Endodermal cell (in vitro differentiated cells): Measurements from ENCODE around the gene MAP4K3. TPM values are rescaled to one million over a fixed set of nuclear protein-coding genes. Genes with fewer than 3 reads are reported as not detected.

Source experiments
- DNase-seq: peaks from one replicate; pipeline ENCODE4 v3.0.0-alpha.2; 2017
- H3K27ac ChIP-seq: 2 replicates; pipeline ENCODE4 v1.5.1; 2013; ENCODE audit warnings: mild to moderate bottlenecking, low read depth, low read length, moderate library complexity
- H3K27me3 ChIP-seq: 2 replicates; pipeline ENCODE4 v1.6.1; 2013; ENCODE audit warnings: mild to moderate bottlenecking, low read length, moderate library complexity; ENCODE audit not compliant: insufficient read depth, control insufficient read depth, poor library complexity, severe bottlenecking
- H3K36me3 ChIP-seq: 2 replicates; pipeline ENCODE4 v1.7.0; 2013; ENCODE audit warnings: mild to moderate bottlenecking, low read length, moderate library complexity; ENCODE audit not compliant: control insufficient read depth, insufficient read depth
- H3K4me1 ChIP-seq: one replicate; pipeline ENCODE4 v1.7.0; 2013; ENCODE audit warnings: low read length; ENCODE audit not compliant: control insufficient read depth, insufficient read depth
- H3K4me3 ChIP-seq: 2 replicates; pipeline ENCODE4 v1.5.1; 2013; ENCODE audit warnings: mild to moderate bottlenecking, low read length, moderate library complexity
- H3K9ac ChIP-seq: 2 replicates; pipeline ENCODE4 v1.6.1; 2013; ENCODE audit warnings: mild to moderate bottlenecking, low read length, moderate library complexity; ENCODE audit not compliant: poor library complexity, severe bottlenecking; ENCODE audit errors: extremely low read depth
- H3K9me3 ChIP-seq: 2 replicates; pipeline ENCODE4 v1.6.1; 2013; ENCODE audit warnings: mild to moderate bottlenecking, low read length, moderate library complexity; ENCODE audit not compliant: control insufficient read depth
- H3K27ac Mint-ChIP-seq: 2 replicates; pipeline ENCODE4 v1.8.0; 2020; ENCODE audit warnings: mixed read lengths
- H3K27me3 Mint-ChIP-seq: 2 replicates; pipeline ENCODE4 v1.8.0; 2021; ENCODE audit warnings: mild to moderate bottlenecking, mixed read lengths; ENCODE audit not compliant: insufficient read depth
- H3K36me3 Mint-ChIP-seq: 2 replicates; pipeline ENCODE4 v1.8.0; 2020; ENCODE audit warnings: low read depth, mixed read lengths
- H3K4me1 Mint-ChIP-seq: 2 replicates; pipeline ENCODE4 v1.8.0; 2020; ENCODE audit warnings: mixed read lengths
- H3K4me3 Mint-ChIP-seq: 2 replicates; pipeline ENCODE4 v1.8.0; 2020; ENCODE audit warnings: mild to moderate bottlenecking, moderate library complexity, mixed read lengths
- H3K9me3 Mint-ChIP-seq: 2 replicates; pipeline ENCODE4 v1.8.0; 2020; ENCODE audit warnings: mild to moderate bottlenecking, mixed read lengths
- CTCF ChIP-seq: fragments of 200-600 bp; sonication (generic); conservative IDR thresholded peaks from 2 replicates; pipeline ENCODE4 v1.5.0; 2021; ENCODE audit warnings: antibody characterized with exemption, mild to moderate bottlenecking
- WGBS, 2 experiments: methylation state at CpG; one replicate each; pipeline versions ENCODE4 v1.1.5 to v1.1.7; 2013; ENCODE audit warnings: missing lambda C conversion rate in 2 of 2, mixed read lengths in 1 of 2; ENCODE audit not compliant: insufficient coverage in 1 of 2, insufficient read length in 1 of 2; 5-methylcytosine and 5-hydroxymethylcytosine counted together
- total RNA-seq, 2 donors: library from RNA; stranded (reverse); fragmentation: NEBNext Ultra II Directional in 1 of 2; extraction: Animal tissue kit (Norgen Biotek cat#: 25700) in 1 of 2; gene quantifications; 2 replicates in 1 of 2; 3 replicates in 1 of 2; pipeline ENCODE4 v1.2.1, GENCODE V29; 2021

MAP4K3 gene
- total RNA-seq, 2 donors from 2014 or later: 39.1 to 45.5 TPM

- Mint-ChIP-seq H3K4me1 (no peaks in the 10 kb centered on the region), H3K4me3 (no peak overlapping the region), H3K9me3 (peaks cover 41% of the 10 kb centered on the region), H3K36me3 (peaks cover 61% of the 10 kb centered on the region), H3K27me3 (no peaks in the 10 kb centered on the region), H3K27ac (no peak overlapping the region)
- WGBS, 2 experiments: no CpG with 5 or more reads among the region's 1 CpG
- Histone ChIP-seq H3K4me1 (no peaks in the 10 kb centered on the region), H3K4me3 (no peak overlapping the region), H3K9ac (no peak overlapping the region), H3K27me3 (no peaks in the 10 kb centered on the region), H3K36me3 (peaks cover 36% of the 10 kb centered on the region), H3K9me3 (peaks cover 48% of the 10 kb centered on the region), H3K27ac (no peak overlapping the region)
- TF ChIP-seq CTCF: no peak
- no peak for DNase-seq
Observed at GRCh38 chr2:39356922-39357639, 80.0 kb downstream of the MAP4K3 start.

GRCh38 chr2:39350658-39351057, 86.4 kb downstream of the MAP4K3 start:
- H3K4me3 Mint-ChIP-seq: no peak overlapping the region
- no peak for TF ChIP-seq CTCF
- peaks cover under 1% of the 10 kb centered on the region for H3K9me3 ChIP-seq

GRCh38 chr2:39338502-39338901, 98.6 kb downstream of the MAP4K3 start:
- no peak overlapping the region for H3K27ac ChIP-seq
- 85 to 100% methylated on average over 1 to 3 of the region's 3 CpGs for WGBS, 2 experiments

More at GRCh38 chr2:39350658-39351057, 86.4 kb downstream of the MAP4K3 start:
- WGBS, 2 experiments: 73% methylated on average over 2 of the region's 3 CpGs; no CpG with 5 or more reads in 1 of the 2 experiments
- Mint-ChIP-seq H3K36me3 (peaks cover 16% of the 10 kb centered on the region), H3K27me3 (no peaks in the 10 kb centered on the region), H3K27ac (no peak overlapping the region), H3K4me1 (peaks cover 17% of the 10 kb centered on the region), H3K9me3 (no peaks in the 10 kb centered on the region)
- Histone ChIP-seq H3K4me1 (no peaks in the 10 kb centered on the region), H3K36me3 (peaks cover 9% of the 10 kb centered on the region), H3K9ac (no peak overlapping the region), H3K27ac (no peak overlapping the region), H3K4me3 (no peak overlapping the region), H3K27me3 (no peaks in the 10 kb centered on the region)
- no peak for DNase-seq

More at GRCh38 chr2:39338502-39338901, 98.6 kb downstream of the MAP4K3 start:
- Mint-ChIP-seq H3K27me3 (no peaks in the 10 kb centered on the region), H3K9me3 (no peaks in the 10 kb centered on the region), H3K4me3 (no peak overlapping the region), H3K36me3 (peaks cover 12% of the 10 kb centered on the region), H3K27ac (no peak overlapping the region), H3K4me1 (peaks cover 15% of the 10 kb centered on the region)
- Histone ChIP-seq H3K36me3 (peaks cover 6% of the 10 kb centered on the region), H3K4me1 (peaks cover 4% of the 10 kb centered on the region), H3K9ac (no peak overlapping the region), H3K9me3 (no peaks in the 10 kb centered on the region), H3K27me3 (no peaks in the 10 kb centered on the region), H3K4me3 (no peak overlapping the region)
- DNase-seq: no peak
- TF ChIP-seq CTCF: no peak
